GM04503 (cell line): ENCODE measurements around the gene CDH12.

Experiments used
- DNase-seq: peaks from one replicate; pipeline ENCODE4 v3.0.0-alpha.2; 2012; ENCODE audit warnings: low read depth

Gene CDH12

DNA sequence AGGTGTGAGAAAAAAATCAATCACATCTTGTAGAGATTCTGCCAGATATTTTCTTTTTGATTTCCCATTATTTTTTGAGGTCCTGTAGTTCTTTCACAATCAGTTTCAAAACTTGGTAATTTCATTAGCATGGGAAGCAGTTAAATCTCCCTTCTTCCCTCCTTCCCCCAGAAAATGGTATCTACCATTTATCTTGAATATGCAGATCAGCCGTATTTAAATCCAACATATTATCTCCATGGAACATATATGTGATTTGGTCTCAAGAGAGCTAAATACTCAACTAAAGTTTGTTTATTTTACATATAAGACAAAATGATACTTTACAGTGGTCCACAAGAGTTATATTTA, 1034.8 kb downstream of the CDH12 start:
- DNase-seq: no peak

DNA sequence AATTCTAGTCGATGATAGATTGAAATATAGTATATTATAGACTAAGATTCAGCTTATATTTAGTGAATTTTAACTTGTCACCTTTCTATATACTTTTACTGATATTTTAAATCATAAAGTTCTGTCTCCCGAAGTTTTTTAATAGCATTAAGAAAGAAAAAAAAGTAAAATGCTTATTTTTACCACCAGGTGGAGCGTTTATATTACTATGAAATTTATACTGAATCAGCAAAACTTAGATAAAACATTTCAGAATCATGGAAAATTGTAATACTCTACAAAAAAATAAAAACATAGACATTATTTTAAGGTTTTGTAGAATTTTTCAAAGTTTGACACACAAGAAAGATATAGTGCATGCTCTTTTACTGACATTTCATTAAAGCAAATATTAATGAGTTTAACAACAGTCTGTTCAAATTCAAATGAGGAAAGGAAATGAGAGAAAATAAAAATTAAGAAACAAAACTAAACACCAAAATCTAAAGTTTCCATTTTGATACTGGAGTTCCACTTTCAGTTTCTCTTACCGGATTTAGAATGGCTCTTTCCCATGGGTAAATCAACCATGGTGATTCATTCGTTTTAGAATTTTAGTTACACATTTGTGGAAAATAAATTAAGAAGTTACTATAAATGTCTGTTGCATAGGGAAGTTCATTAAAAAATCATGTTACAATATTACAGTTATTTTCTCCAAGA, 1035.3 kb downstream of the CDH12 start:
- no peak for DNase-seq

DNA sequence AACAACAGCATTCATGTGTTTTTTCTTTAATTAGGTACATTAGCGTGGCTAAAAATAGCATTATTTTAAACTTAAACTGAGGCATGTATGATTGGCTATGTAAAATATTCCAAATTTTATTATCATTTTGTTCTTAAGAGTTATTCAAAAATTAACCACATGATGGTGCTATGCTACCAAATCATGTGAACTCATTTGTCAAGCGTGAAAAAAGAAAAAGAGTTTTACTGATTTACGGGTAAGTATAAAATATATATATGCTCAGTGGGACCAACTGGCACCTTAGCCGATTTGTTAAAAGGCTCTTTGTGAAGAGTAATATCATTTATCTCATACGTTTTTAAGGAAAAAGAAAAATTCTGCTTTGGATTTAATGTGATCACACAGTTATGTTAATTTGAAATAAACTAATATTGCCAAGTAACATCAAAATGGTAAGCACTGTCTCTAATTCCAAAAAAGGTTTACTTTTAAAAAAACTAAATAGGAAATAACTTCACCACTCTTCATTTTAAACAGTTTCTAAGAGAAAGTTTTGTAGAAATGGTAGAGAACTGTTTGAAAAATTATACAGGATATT, 1042.3 kb downstream of the CDH12 start:
- no peak for DNase-seq

DNA sequence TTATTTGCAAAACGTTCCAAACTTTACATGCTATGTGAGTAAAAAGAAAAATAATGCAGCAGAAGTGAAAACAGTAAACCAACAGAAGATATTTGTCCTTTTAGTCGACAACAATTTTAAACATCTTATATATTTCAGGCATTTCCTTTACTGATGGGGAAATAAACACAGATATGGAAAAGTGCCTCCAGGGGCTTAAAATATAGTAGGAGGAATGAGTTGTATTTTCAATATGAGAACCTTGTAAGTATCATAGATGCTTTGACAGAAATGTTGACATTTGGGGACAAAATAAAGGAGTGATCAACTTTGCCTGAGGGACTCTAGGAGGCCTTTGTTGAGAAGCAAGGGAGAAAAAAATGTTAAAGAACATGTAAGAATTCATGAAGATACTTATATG, 1043.5 kb downstream of the CDH12 start:
- no peak for DNase-seq

DNA sequence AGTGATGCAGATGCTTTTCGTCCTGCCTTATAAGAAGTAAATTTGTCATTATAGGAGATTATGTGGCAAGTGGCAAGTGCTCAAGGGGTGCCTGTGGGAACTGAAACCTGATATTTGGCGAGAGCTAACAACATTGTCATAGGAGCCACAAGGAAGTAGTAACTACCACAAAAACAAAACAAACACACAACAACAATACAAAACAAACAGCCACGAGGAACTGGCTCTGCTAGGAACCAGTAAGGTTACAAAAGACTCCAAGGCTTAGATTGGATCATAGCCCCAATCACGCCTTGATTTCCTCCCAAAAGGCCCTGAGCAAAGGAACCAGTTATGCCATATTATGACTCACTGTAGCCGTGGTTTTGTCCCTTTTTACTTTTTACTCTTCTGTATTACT, 1045.2 kb downstream of the CDH12 start:
- no peak for DNase-seq

DNA sequence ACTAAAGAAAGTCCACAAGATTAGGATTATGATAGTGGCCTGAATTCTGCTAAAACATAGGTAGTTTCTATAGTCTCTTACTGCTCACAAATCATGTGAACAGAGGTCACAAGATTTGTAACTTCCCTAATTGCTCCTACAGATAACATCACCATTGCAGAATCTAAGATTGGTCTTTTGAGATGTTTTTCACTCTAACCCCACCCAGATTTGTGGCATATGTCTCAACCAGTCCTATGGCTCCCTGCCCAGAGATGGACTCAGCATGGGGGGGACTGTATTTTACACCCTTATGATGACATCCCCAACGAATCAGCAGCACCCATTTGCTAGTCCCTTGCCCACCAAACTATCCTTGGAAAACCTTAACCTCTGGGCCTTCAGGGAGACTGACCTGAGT, 1046.2 kb downstream of the CDH12 start:
- no peak for DNase-seq

DNA sequence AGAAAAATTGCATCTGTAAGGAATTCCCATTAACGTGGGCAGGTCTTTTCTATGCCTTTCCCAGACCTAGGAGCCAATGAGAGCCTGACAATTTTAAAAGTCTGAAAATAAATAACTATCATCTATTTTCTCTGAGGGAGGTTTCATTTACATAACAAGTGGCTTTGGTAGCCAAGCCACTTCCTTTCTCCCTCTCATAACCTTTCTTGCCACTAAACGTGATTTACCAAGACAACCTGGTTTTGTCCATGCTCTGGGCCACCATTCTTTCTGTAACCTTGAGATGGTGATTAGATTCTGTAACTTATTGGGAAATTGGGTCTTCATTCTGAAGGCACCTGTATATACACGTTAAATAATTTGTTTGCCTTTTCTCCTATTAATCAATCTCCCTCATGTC, 1046.9 kb downstream of the CDH12 start:
- no peak for DNase-seq

DNA sequence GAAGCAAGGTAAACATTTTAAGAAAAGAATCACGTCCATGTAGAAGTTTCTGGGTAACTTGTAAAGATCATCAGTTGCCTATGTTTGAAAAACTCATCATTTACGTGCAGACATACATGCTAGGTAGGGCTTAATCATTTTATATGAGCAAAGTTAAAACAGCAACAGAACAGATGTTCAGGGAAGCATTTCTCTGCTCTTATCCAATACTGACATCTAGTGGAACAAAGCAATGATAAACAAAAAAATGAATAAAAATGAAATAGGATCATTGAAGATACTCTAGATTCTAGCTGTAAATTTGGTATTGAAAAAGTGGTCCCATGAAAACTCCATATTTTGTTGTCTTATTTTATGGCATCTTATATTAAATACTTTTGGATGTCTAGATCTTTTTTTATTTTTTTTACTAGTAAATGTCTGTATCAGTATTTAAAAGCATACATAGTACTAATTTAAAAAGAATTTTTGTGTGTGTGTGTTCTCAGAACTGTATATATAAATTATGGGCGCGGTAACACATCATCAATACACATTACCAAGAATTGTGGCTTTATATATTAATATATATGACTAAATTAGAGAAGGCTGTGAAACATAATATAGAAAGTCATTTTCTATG, 1050.2 kb downstream of the CDH12 start:
- DNase-seq: peak; percentile 1

DNA sequence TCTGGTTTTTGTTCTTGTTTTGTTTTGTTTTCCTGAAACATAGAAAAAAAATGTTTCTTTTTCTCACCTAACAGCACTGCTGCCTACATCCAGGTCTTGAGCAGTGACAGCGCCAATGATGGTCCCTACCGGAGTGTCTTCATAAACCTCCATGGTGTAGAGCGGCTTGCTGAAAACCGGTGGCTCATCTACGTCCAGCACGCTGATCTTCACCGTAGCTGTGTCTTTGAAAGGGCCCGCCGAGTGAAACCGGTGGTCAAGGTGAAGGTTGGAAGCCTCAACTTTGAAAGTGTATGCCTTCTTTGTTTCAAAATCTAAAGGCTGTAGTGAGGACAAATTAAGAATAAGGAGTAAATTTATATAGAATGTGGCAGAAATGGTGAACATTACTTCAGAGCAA, 1051.0 kb downstream of the CDH12 start:
- no peak for DNase-seq

DNA sequence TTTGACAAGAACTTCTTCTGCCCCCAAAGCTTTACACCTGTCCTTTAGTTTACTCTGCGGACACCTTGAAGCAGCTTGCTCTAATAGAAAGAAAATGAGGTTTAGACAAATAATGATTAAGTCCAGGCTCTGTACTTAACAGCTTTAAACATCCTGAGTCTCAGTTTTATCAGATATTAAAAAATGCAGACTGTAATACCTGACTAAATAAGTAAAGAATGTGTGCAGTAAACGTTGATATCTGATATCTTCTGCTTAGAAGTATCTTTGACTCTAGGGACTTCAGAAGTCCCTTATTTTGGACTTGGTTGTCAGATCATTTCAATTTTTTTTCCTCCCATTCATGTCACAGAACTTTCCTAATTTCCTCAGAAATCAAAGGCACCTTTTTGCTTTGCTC, 1060.4 kb downstream of the CDH12 start:
- no peak for DNase-seq

DNA sequence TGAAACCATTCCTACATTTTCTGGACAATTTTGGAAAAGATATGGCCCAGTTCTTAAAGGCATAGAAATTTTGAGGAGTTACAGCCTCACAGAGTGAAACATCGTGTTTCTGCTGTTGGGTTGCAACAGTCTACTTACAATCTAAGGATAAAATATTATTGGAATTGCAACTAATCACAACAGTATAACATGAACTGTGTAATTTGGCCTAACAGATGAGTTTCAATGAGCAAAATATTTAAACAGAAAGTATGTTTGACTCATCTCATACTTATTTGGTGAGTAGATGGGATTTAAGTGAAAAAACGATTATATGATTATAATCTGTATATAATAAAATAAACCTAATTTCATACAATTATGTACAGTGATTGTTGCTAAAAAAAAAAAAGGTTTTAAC, 1061.8 kb downstream of the CDH12 start:
- DNase-seq: no peak

DNA sequence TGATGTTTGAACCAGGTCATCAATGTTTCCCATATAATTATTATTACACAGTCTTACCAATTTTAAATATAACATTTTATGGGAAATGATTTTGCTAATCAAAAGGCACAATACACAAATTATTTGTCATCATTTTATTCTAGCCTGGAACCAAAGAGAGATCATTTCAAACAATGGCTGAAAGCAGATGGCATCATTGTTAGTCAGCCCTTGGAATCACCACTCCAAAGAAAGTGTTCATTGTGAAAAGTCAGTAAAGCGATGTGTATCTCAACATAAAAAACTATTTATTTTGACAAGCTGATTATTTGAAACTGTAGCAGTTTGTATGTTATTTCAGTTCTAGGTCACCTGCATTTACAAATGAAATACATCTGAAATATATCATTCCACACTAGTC, 1068.7 kb downstream of the CDH12 start:
- DNase-seq: no peak

DNA sequence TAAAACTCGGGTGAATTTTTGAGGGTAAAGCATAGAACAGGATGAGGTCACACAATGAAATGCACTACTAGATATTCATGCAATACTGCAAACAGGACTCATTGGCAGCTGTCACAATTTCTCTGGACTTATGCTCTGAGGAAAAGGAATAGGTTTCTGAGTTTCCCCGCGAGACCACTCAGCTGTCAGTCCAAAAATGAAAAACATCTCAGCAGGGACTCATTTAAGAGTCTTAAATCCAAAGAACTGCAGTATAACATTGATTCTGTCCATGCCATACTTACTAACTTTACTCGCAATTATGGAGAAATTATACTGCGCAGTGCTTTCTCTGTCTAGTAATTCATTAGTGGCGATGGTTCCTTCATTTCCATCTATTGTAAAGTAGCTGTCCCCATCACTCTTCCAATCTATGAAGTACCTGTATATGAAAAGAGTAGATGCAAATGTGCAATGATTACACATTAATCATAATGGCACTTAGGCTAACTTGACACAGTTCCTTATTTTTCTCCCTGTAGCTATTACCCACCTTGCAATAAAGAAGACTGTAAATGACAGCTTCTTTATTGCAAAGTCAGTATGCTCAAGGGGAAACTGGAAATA, 1070.0 kb downstream of the CDH12 start:
- no peak for DNase-seq

DNA sequence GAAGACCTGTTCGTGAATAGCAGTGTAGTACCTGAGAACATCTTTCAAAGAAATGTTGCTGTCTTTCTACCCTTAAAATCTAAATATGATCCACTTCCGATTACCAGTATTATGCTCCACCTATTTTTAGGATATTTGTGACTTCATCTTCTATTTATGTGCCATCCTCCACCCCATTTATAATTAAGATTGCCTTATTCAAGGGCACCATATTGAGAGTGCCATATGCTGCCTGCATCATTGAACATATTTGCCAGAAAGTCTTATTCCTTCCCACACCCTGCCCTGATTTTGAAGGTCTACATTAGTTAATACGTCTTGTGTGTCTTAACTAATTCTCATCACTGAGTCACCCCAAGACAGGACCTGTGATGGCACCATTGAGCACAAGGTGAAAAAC, 1076.7 kb downstream of the CDH12 start:
- DNase-seq: no peak

DNA sequence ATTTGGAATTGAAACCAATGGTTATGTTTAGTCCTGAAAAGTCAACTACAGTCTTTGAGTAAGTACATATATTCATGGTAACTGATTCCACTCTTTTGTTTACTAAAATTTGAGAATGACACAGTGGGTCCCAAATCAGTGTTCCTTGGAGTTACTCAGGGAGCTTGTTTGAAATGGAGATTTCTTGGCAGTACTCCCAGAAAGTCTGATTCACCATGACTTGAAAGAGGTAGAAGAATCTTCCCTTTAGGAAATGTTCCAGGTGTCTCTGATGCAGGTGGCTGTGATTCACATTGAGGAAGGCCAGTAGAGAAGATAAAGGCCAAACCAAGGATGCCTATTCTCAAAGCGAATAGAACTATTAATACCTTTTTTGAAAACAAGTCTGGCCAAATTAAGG, 1078.3 kb downstream of the CDH12 start:
- no peak for DNase-seq

DNA sequence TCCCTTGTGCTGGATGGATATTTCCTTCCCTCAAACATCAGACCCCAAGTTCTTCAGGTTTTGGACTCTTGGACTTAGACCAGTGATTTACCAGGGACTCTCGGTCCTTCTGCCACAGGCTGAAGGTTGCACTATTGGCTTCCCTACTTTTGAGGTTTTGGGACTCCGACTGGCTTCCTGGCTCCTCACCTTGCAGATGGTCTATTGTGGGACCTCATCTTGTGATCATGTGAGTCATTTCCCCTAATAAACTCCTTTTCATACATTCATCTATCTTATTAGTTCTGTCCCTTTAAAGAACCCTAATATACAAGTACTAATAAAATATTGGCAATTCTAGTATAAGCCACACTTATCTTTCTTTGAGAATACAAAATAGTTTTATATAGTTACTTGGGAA, 1078.9 kb downstream of the CDH12 start:
- no peak for DNase-seq

DNA sequence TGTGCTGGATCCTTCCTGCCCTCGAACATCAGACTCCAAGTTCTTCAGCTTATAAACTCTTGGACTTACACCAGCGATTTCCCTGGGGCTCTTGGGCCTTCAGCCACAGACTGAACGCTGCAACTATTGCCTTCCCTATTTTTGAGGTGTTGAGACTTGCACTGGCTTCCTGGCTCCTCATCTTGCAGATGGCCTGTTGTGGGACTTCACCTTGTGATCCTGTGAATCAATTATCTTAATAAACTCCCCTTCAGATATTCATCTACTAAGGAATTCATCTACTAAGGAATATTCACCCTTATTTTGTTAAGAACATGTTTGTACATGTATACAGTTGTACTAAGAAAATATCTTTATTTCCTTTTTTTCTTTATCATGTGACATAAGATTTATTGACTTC, 1079.7 kb downstream of the CDH12 start:
- DNase-seq: no peak

DNA sequence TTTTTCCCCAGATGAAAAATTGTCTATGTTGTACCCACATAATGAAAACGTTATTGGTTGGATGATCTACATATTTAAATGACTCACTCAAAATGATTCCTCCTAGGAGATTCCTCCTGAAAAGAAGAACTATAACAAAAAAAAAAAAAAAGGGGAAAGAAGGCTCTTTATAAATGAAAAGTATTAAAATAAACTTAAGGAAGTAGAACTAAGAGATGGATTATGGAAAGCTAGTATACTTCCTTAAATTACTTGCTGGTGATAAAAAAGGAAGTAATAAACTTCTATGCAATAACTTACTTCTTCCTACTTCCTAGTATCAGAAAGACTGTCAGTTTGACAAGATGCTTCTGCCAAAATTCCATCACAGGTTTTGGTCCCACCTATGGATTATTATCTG, 1087.7 kb downstream of the CDH12 start:
- DNase-seq: no peak

DNA sequence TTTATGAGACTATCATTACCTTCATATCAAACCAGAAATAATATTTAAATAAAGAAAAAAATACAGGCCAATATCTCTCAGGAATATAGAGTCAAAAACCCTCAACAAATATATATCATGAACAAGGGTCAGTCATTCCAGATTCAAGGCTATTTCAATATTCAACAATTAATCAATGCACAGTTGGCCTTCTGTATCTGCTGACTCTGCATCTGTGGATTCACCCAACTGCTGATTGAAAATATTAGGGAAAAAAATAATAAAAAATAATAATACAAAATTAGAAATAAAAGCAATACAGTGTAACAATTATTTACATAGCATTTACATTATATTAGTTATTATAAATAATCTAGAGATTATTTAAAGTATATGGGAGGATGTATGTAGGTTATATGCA, 1114.0 kb downstream of the CDH12 start:
- no peak for DNase-seq

DNA sequence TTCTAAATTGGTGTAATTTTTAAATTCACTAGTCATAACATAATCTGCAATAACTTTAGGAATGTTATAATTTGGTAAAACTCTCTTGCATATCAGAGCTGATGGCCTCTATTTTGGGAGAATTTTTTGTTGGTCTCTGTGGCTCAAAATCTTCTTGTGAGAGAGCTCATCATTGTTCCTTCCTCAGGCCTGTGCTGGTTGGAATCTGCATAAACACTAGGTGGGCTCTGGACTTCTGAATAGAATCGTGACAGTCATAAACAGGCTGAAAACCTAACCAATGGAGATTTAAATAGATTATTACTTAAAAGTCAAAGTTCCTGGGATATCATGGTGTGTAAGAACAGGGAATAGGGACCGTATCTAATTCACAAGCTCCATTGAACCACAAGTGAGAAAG, 1129.6 kb downstream of the CDH12 start:
- no peak for DNase-seq

DNA sequence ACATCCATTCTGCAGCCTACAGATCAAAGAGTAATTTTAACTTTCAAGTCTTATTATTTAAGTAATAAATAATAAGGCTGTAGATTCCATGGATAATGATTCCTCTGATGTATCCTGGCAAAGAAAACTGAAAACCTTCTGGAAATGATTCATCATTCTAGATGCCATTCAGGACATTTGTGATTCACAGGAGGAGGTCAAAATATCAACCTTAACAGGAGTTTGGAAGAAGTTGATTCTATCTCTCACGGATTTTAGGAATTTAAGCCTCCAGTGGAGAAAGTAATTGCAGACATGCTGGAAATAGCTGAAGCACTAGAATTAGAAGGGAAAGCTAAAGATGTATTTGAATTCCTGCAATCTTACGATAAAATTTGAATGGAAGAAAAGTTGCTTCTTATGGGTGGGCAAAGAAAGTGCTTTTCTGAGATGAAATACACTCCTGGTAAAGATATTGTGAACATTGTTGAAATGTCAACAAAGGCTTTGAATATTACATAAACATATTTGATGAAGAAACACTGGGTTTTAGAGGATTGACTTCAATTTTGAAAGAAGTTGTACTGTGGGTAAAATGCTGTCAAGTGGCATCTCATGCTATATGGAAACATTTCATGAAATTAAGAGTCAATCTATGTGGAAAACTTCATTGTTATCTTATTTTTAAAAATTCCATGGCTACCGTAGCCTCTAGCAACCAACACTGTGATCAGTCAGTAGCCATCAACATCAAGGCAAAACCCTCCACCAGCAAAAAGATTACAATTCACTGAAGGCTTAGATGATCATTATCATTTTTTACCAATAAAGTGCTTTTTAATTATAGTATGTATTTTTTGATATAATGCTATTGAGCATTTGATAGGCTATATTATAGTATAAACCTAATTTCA, 1141.0 kb downstream of the CDH12 start:
- no peak for DNase-seq

DNA sequence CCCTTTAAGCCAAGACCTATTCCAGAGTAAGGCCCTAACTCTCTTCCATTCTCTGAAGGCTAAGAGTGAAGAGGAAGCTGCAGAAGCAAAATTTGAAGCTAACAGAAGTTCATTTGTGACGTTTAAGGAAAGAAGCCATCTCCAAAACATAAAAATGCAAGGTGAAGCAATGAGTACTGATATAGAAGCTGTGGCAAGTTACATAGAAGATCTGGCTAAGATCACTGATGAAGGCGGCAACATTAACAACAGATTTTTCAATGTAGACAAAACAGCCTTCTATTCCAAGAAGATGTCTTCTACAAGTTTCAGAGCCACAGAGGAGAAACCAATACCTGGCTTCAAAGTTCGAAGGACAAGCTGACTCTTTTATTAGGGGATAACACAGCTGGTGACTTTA, 1143.4 kb downstream of the CDH12 start:
- DNase-seq: no peak
